ENCODE data around the gene RAD17.

RAD17 gene

GRCh38 chr5:69360442-69360841 lies 9.2 kb upstream of the RAD17 start:
- Histone ChIP-seq H3K9ac (ENCODE audit: low read length) (no peak overlapping the region), H2BK5ac (ENCODE audit: low read length) (no peak overlapping the region), H3K36me3 (ENCODE audit: control insufficient read depth, insufficient read depth, low read length) (peaks cover 4% of the 10 kb centered on the region), H3K79me2 (ENCODE audit: control insufficient read depth, insufficient read depth, low read length) (peaks cover 20% of the 10 kb centered on the region), H2BK15ac (replicated peaks; ENCODE audit: low read depth) (no peak overlapping the region), H3K79me1 (ENCODE audit: low read length) (peaks cover 11% of the 10 kb centered on the region), H3K27me3 (ENCODE audit: insufficient read depth, low read length, poor library complexity) (no peaks in the 10 kb centered on the region), H2BK120ac (ENCODE audit: low read depth, low read length) (no peak overlapping the region), H4K5ac (ENCODE audit: low read length) (no peak overlapping the region), H3K4me3 (ENCODE audit: low read length) (no peak overlapping the region), H3K27ac (ENCODE audit: low read depth, low read length) (no peak overlapping the region), H3K4me1 (ENCODE audit: control insufficient read depth, low read depth, low read length) (no peaks in the 10 kb centered on the region), H3K4me2 (ENCODE audit: low read length) (no peak overlapping the region), H3K56ac (ENCODE audit: low read length) (no peak overlapping the region), H2AK5ac (ENCODE audit: low read length) (no peak overlapping the region), H3K23ac (ENCODE audit: low read length) (no peak overlapping the region), H3K18ac (ENCODE audit: low read length) (no peak overlapping the region), H3K4ac (ENCODE audit: low read depth, low read length) (no peak overlapping the region), H4K8ac (ENCODE audit: low read depth, low read length) (no peak overlapping the region)
- no CpG with 5 or more reads among the region's 1 CpG for WGBS (ENCODE audit: extremely low coverage, insufficient coverage, low lambda C conversion rate)
- DNase-seq, result no peak

- H3K56ac ChIP-seq (ENCODE audit: low read length), result no peak overlapping the region
- no peak overlapping the region for H3K4ac ChIP-seq (ENCODE audit: low read depth, low read length)
- no peak overlapping the region for H2AK5ac ChIP-seq (ENCODE audit: low read length)
- H3K79me1 ChIP-seq (ENCODE audit: low read length), result peaks cover 10% of the 10 kb centered on the region
- peaks cover 5% of the 10 kb centered on the region for H3K36me3 ChIP-seq (ENCODE audit: control insufficient read depth, insufficient read depth, low read length)
- DNase-seq, result peak; percentile 23
- H3K9ac ChIP-seq (ENCODE audit: low read length), result no peak overlapping the region
- H3K79me2 ChIP-seq (ENCODE audit: control insufficient read depth, insufficient read depth, low read length), result peaks cover 46% of the 10 kb centered on the region
- H3K4me1 ChIP-seq (ENCODE audit: control insufficient read depth, low read depth, low read length), result no peaks in the 10 kb centered on the region
- no CpG with 5 or more reads among the region's 3 CpGs for WGBS (ENCODE audit: extremely low coverage, insufficient coverage, low lambda C conversion rate)
- no peak overlapping the region for H3K18ac ChIP-seq (ENCODE audit: low read length)
- H4K5ac ChIP-seq (ENCODE audit: low read length), result no peak overlapping the region
- no peak overlapping the region for H3K23ac ChIP-seq (ENCODE audit: low read length)
- no peak overlapping the region for H2BK120ac ChIP-seq (ENCODE audit: low read depth, low read length)
- no peak overlapping the region for H3K27ac ChIP-seq (ENCODE audit: low read depth, low read length)
- H3K4me2 ChIP-seq (ENCODE audit: low read length), result no peak overlapping the region
- H3K4me3 ChIP-seq (ENCODE audit: low read length), result no peak overlapping the region
- no peaks in the 10 kb centered on the region for H3K27me3 ChIP-seq (ENCODE audit: insufficient read depth, low read length, poor library complexity)
- H2BK15ac ChIP-seq (replicated peaks; ENCODE audit: low read depth), result no peak overlapping the region
- no peak overlapping the region for H4K8ac ChIP-seq (ENCODE audit: low read depth, low read length)
- no peak overlapping the region for H2BK5ac ChIP-seq (ENCODE audit: low read length)
Measured at GRCh38 chr5:69364414-69364813, 5.2 kb upstream of the RAD17 start.

DNA sequence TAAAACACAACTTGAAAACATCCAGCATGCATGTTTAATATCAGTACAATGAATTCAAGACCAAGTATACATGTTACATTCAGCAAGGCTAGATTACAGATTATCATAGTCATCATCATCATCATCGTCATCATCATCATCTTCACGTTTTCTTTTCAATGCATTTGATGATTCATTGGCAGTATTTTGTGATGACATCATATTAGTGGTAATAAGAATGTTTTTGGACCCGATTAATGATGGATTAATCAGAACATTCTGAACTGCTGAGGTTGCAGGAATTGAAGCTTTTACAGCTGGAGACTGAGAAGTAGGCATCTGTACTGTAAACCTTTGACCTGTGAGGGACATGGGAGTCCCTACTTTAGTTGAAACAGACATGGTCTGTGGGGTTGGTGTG lies 4.8 kb upstream of the RAD17 start:
- WGBS (ENCODE audit: extremely low coverage, insufficient coverage, low lambda C conversion rate), result no CpG with 5 or more reads among the region's 3 CpGs
- no peak overlapping the region for H2BK15ac ChIP-seq (replicated peaks; ENCODE audit: low read depth)
- H3K4me2 ChIP-seq (ENCODE audit: low read length), result no peak overlapping the region
- peaks cover 5% of the 10 kb centered on the region for H3K36me3 ChIP-seq (ENCODE audit: control insufficient read depth, insufficient read depth, low read length)
- DNase-seq, result no peak
- H3K56ac ChIP-seq (ENCODE audit: low read length), result no peak overlapping the region
- no peak overlapping the region for H4K5ac ChIP-seq (ENCODE audit: low read length)
- no peak overlapping the region for H2BK120ac ChIP-seq (ENCODE audit: low read depth, low read length)
- H2BK5ac ChIP-seq (ENCODE audit: low read length), result no peak overlapping the region
- peaks cover 10% of the 10 kb centered on the region for H3K79me1 ChIP-seq (ENCODE audit: low read length)
- H4K8ac ChIP-seq (ENCODE audit: low read depth, low read length), result no peak overlapping the region
- peaks cover 46% of the 10 kb centered on the region for H3K79me2 ChIP-seq (ENCODE audit: control insufficient read depth, insufficient read depth, low read length)
- H3K4me3 ChIP-seq (ENCODE audit: low read length), result no peak overlapping the region
- H3K23ac ChIP-seq (ENCODE audit: low read length), result no peak overlapping the region
- H3K27ac ChIP-seq (ENCODE audit: low read depth, low read length), result no peak overlapping the region
- no peak overlapping the region for H2AK5ac ChIP-seq (ENCODE audit: low read length)
- H3K4me1 ChIP-seq (ENCODE audit: control insufficient read depth, low read depth, low read length), result no peaks in the 10 kb centered on the region
- H3K4ac ChIP-seq (ENCODE audit: low read depth, low read length), result no peak overlapping the region
- no peaks in the 10 kb centered on the region for H3K27me3 ChIP-seq (ENCODE audit: insufficient read depth, low read length, poor library complexity)
- no peak overlapping the region for H3K9ac ChIP-seq (ENCODE audit: low read length)
- H3K18ac ChIP-seq (ENCODE audit: low read length), result no peak overlapping the region

DNA sequence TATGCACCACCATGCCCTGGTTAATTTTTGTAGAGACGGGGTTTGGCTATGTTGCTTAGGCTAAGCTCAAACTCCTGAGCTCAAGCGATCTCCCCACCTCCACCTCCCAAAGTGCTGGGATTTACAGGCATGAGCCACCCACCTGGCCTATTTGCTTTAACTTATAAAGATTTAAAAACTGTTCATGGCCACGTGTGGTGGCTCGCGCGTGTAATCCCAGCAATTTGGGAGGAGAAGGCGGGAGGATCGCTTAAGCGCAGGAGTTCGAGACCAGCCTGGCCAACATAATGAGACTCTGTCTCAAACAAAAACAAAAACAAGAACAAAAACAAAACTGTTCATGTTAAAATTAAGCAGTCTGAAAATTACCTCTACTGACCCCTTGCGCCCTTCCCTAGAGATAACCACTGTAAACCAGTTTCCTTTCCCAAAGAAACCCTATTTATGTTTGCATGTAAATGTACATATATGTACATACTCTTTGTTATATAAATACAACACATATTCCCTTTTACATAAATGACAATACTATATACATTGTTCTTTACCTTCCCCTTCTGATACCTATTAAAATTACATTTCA lies 1.8 kb upstream of the RAD17 start:
- no peak overlapping the region for H3K4me2 ChIP-seq (ENCODE audit: low read length)
- no peak overlapping the region for H2BK15ac ChIP-seq (replicated peaks; ENCODE audit: low read depth)
- peaks cover 9% of the 10 kb centered on the region for H3K79me1 ChIP-seq (ENCODE audit: low read length)
- no peak for DNase-seq
- no peak overlapping the region for H3K4ac ChIP-seq (ENCODE audit: low read depth, low read length)
- H3K23ac ChIP-seq (ENCODE audit: low read length), result no peak overlapping the region
- H3K18ac ChIP-seq (ENCODE audit: low read length), result no peak overlapping the region
- H3K27ac ChIP-seq (ENCODE audit: low read depth, low read length), result no peak overlapping the region
- no peak overlapping the region for H2BK5ac ChIP-seq (ENCODE audit: low read length)
- H4K8ac ChIP-seq (ENCODE audit: low read depth, low read length), result no peak overlapping the region
- H3K9ac ChIP-seq (ENCODE audit: low read length), result peak overlapping the region; percentile 39
- H2BK120ac ChIP-seq (ENCODE audit: low read depth, low read length), result no peak overlapping the region
- H3K27me3 ChIP-seq (ENCODE audit: insufficient read depth, low read length, poor library complexity), result no peaks in the 10 kb centered on the region
- H3K79me2 ChIP-seq (ENCODE audit: control insufficient read depth, insufficient read depth, low read length), result peaks cover 45% of the 10 kb centered on the region
- H2AK5ac ChIP-seq (ENCODE audit: low read length), result no peak overlapping the region
- H3K4me1 ChIP-seq (ENCODE audit: control insufficient read depth, low read depth, low read length), result no peaks in the 10 kb centered on the region
- H3K56ac ChIP-seq (ENCODE audit: low read length), result peak overlapping the region; percentile 27
- H4K5ac ChIP-seq (ENCODE audit: low read length), result no peak overlapping the region
- peaks cover 5% of the 10 kb centered on the region for H3K36me3 ChIP-seq (ENCODE audit: control insufficient read depth, insufficient read depth, low read length)
- H3K4me3 ChIP-seq (ENCODE audit: low read length), result no peak overlapping the region
- WGBS (ENCODE audit: extremely low coverage, insufficient coverage, low lambda C conversion rate), result no CpG with 5 or more reads among the region's 11 CpGs

DNA sequence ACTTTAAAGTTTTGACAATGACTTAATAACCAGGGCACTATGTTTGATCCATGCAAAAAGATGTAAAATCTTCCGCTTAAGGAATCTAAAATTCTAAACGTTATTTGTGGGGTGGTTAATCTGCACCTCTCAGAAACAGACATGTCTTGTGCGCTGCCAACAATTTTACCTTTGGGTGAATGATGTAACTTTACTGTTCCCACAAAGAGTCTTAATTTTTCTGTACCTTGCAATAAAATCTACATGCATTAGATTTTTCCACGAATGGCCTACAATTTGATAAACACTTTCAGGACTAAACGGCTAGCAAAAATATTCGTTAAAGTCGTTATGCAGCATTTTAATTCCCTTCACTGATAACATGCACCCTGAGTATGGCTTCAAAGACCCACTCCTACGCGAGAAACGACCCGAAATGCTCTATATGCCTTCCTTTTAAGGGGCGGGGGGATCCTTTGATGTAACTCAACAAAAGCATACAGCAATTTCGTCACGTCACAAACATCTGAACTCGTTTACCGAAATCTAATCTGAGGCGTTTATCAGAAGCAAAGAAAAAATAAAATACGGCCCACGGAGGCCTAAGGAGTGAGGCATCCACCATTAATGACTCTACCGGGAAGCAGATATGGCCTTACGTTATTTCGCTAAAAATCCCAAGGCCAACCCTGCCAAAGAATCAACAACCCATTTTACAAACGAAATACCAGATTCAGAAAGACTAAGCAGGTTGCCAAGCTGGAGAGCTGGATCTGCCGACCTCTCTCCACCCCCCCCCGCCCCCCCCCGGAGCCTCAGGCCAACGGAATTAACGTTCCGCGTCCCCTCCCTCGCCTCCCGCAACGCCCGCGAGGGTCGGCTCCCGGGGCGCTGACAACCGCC lies 919 bp upstream of the RAD17 start:
- peaks cover 42% of the 10 kb centered on the region for H3K79me2 ChIP-seq (ENCODE audit: control insufficient read depth, insufficient read depth, low read length)
- WGBS (ENCODE audit: extremely low coverage, insufficient coverage, low lambda C conversion rate), result no CpG with 5 or more reads among the region's 39 CpGs

More for the DNA sequence above, 919 bp upstream of the RAD17 start:
- H3K36me3 ChIP-seq (ENCODE audit: control insufficient read depth, insufficient read depth, low read length), result peaks cover 5% of the 10 kb centered on the region
- H4K8ac ChIP-seq (ENCODE audit: low read depth, low read length), result peak overlapping the region; percentile 93
- peak overlapping the region; percentile 95 for H3K18ac ChIP-seq (ENCODE audit: low read length)
- no peak overlapping the region for H3K23ac ChIP-seq (ENCODE audit: low read length)
- peak; percentile 63 for DNase-seq
- no peak overlapping the region for H2BK15ac ChIP-seq (replicated peaks; ENCODE audit: low read depth)
- peak overlapping the region; percentile 95 for H3K27ac ChIP-seq (ENCODE audit: low read depth, low read length)
- peak overlapping the region; percentile 84 for H3K9ac ChIP-seq (ENCODE audit: low read length)
- H3K4me3 ChIP-seq (ENCODE audit: low read length), result peak overlapping the region; percentile 94
- no peaks in the 10 kb centered on the region for H3K27me3 ChIP-seq (ENCODE audit: insufficient read depth, low read length, poor library complexity)
- H2BK5ac ChIP-seq (ENCODE audit: low read length), result no peak overlapping the region
- H3K4me1 ChIP-seq (ENCODE audit: control insufficient read depth, low read depth, low read length), result no peaks in the 10 kb centered on the region
- peaks cover 9% of the 10 kb centered on the region for H3K79me1 ChIP-seq (ENCODE audit: low read length)
- H3K4me2 ChIP-seq (ENCODE audit: low read length), result peak overlapping the region; percentile 4
- peak overlapping the region; percentile 16 for H2BK120ac ChIP-seq (ENCODE audit: low read depth, low read length)
- peak overlapping the region; percentile 68 for H3K56ac ChIP-seq (ENCODE audit: low read length)
- peak overlapping the region; percentile 86 for H3K4ac ChIP-seq (ENCODE audit: low read depth, low read length)
- no peak overlapping the region for H2AK5ac ChIP-seq (ENCODE audit: low read length)
- H4K5ac ChIP-seq (ENCODE audit: low read length), result no peak overlapping the region

All from mesendoderm (in vitro differentiated cells).